A673 (cell line): Measurements from ENCODE around the gene DOCK4.

Experiments used
- CTCF ChIP-seq: fragments of 300-800, 200-600 bp; sonication (generic); conservative IDR thresholded peaks from 2 replicates; pipeline ENCODE4 v1.5.1; 2017; ENCODE audit warnings: low read depth, mild to moderate bottlenecking, antibody characterized with exemption, low read length, moderate library complexity, mixed read lengths
- EZH2 ChIP-seq: fragments of 200-600 bp; sonication (generic); IDR thresholded peaks from 2 replicates; pipeline ENCODE4 v1.6.1; 2017; ENCODE audit warnings: borderline replicate concordance, low read depth, mild to moderate bottlenecking, mixed read lengths, antibody characterized with exemption, low read length; ENCODE audit not compliant: poor library complexity, severe bottlenecking

DNA sequence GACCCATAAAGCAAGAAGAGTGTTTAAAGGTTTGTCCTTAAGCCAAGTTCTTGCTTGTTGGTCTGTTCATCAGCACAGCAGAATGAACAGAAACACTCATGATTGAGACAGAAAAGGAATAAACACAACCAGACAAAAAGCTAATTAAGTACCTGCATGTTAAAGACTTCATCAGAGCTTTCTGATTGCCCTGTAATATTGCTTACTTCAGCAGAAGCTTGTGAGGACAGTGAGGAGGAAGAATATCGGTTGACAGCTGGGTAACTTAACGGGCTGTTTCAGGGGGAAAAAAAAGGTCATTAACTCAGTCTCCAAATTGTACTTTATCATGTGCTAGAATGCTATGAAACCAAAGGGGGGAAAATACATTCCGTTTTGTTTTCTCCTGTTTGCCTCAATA lies 465.3 kb downstream of the DOCK4 start:
- TF ChIP-seq CTCF (no peak), EZH2 (no peak)
